ENCODE measurements around the gene ADAMTSL1.

Gene ADAMTSL1

DNA sequence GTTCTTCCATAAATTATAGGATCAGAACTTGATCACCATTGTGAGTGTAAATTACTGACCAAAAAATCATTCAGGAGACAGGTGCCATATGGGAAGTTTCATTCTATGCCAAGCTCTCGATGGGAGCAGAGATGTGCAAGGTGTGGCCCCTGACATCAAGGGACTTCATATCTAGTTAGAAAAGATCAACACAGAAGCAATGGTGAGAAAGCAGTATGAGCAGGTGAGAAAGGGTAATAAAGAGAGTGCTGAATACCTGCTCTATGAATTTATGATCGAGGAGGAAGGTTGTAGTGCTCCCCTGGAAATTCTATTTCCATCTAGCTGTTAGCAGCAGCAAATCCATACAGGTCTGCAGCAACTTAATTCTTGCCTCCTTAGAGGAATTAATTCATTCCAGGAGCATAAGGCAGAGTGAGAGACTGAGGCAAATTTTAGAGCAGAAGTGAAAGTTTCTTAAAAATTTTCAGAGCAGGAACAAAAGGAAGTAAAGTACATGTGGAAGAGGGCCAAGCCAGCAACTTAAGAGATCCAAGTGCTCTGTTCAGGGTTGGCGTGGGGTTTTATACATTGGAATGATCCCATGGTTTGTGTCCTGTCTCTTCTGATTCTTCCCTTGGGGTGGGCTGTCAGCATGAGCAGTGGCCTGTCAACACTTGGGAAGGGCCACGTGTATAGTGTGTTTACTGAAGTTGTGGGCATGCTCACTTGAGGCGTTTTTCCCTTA is 377.3 kb downstream of the ADAMTSL1 start:
- Histone ChIP-seq H3K9ac (ENCODE audit: low read depth, low read length) (no peak overlapping the region), H3K27me3 (ENCODE audit: insufficient read depth, low read length, poor library complexity) (no peaks in the 10 kb centered on the region), H3K36me3 (ENCODE audit: insufficient read depth, low read length) (no peaks in the 10 kb centered on the region), H3K27ac (ENCODE audit: low read length) (no peak overlapping the region), H3K79me2 (ENCODE audit: insufficient read depth, low read length) (no peaks in the 10 kb centered on the region), H3K4me3 (ENCODE audit: low read depth in 1 of 2, low read length in 2 of 2) (no peak overlapping the region), H3K4me1 (ENCODE audit: insufficient read depth, low read length) (no peaks in the 10 kb centered on the region), H2AFZ (ENCODE audit: low read depth, low read length) (no peak overlapping the region), H4K20me1 (ENCODE audit: insufficient read depth, low read length) (no peaks in the 10 kb centered on the region), H3K4me2 (ENCODE audit: insufficient read depth, low read length) (no peak overlapping the region), H3K9me3 (ENCODE audit: insufficient read depth, low read length, severe bottlenecking) (no peaks in the 10 kb centered on the region)
- TF ChIP-seq CTCF (IDR thresholded peaks at IDR 0.05; ENCODE audit: borderline replicate concordance, extremely low read depth, low read length, poor library complexity, severe bottlenecking) (no peak), EZH2 (IDR thresholded peaks at IDR 0.05; ENCODE audit: borderline replicate concordance, low read depth, low read length, severe bottlenecking) (no peak)
- DNase-seq (no peak), ATAC-seq (ENCODE audit: insufficient read depth, low read depth) (no peak)

- ATAC-seq (ENCODE audit: insufficient read depth, low read depth), result no peak
- H3K36me3 ChIP-seq (ENCODE audit: insufficient read depth, low read length), result no peaks in the 10 kb centered on the region
Observed at GRCh38 chr9:18855656-18856055, 381.7 kb downstream of the ADAMTSL1 start.

DNA sequence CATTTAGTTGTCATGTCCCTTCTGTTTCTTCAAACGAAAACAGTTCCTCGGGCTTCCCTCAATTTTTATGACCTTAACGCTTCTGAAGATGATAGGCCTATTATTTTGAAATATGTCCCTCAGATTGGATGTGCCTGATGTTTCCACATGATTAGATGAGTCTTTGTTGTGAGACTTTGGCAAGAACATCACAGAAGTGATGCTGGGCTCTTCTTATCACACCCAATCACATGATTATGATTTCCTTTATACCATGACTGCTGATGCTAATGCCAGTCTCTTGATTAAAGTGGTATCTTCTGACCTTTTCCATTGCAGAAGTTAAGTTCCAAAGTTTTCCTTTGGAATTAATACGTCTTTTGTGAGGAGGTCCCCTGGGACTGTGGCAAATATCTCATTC is 383.4 kb downstream of the ADAMTSL1 start:
- Histone ChIP-seq H3K27ac (ENCODE audit: low read length) (no peak overlapping the region), H3K4me1 (ENCODE audit: insufficient read depth, low read length) (no peaks in the 10 kb centered on the region), H3K79me2 (ENCODE audit: insufficient read depth, low read length) (no peaks in the 10 kb centered on the region), H3K36me3 (ENCODE audit: insufficient read depth, low read length) (no peaks in the 10 kb centered on the region), H3K4me3 (ENCODE audit: low read depth in 1 of 2, low read length in 2 of 2) (no peak overlapping the region), H4K20me1 (ENCODE audit: insufficient read depth, low read length) (no peaks in the 10 kb centered on the region), H3K9me3 (ENCODE audit: insufficient read depth, low read length, severe bottlenecking) (no peaks in the 10 kb centered on the region), H2AFZ (ENCODE audit: low read depth, low read length) (no peak overlapping the region), H3K4me2 (ENCODE audit: insufficient read depth, low read length) (no peak overlapping the region), H3K9ac (ENCODE audit: low read depth, low read length) (no peak overlapping the region), H3K27me3 (ENCODE audit: insufficient read depth, low read length, poor library complexity) (no peaks in the 10 kb centered on the region)
- DNase-seq, result no peak
- no peak for ATAC-seq (ENCODE audit: insufficient read depth, low read depth)
- TF ChIP-seq EZH2 (IDR thresholded peaks at IDR 0.05; ENCODE audit: borderline replicate concordance, low read depth, low read length, severe bottlenecking), result no peak
- TF ChIP-seq CTCF (IDR thresholded peaks at IDR 0.05; ENCODE audit: borderline replicate concordance, extremely low read depth, low read length, poor library complexity, severe bottlenecking), result no peak

More at GRCh38 chr9:18855656-18856055, 381.7 kb downstream of the ADAMTSL1 start:
- no peak overlapping the region for H3K27ac ChIP-seq (ENCODE audit: low read length)
- no peak overlapping the region for H3K4me3 ChIP-seq (ENCODE audit: low read depth in 1 of 2, low read length in 2 of 2)
- H4K20me1 ChIP-seq (ENCODE audit: insufficient read depth, low read length), result no peaks in the 10 kb centered on the region
- no peak overlapping the region for H2AFZ ChIP-seq (ENCODE audit: low read depth, low read length)
- H3K79me2 ChIP-seq (ENCODE audit: insufficient read depth, low read length), result no peaks in the 10 kb centered on the region
- no peaks in the 10 kb centered on the region for H3K9me3 ChIP-seq (ENCODE audit: insufficient read depth, low read length, severe bottlenecking)
- H3K4me2 ChIP-seq (ENCODE audit: insufficient read depth, low read length), result no peak overlapping the region
- H3K27me3 ChIP-seq (ENCODE audit: insufficient read depth, low read length, poor library complexity), result no peaks in the 10 kb centered on the region
- H3K9ac ChIP-seq (ENCODE audit: low read depth, low read length), result no peak overlapping the region
- DNase-seq, result no peak
- TF ChIP-seq EZH2 (IDR thresholded peaks at IDR 0.05; ENCODE audit: borderline replicate concordance, low read depth, low read length, severe bottlenecking) (no peak), CTCF (IDR thresholded peaks at IDR 0.05; ENCODE audit: borderline replicate concordance, extremely low read depth, low read length, poor library complexity, severe bottlenecking) (no peak)
- no peaks in the 10 kb centered on the region for H3K4me1 ChIP-seq (ENCODE audit: insufficient read depth, low read length)

Data from DND-41 (cell line).